ENCODE measurements around the gene ZBTB9.

The ZBTB9 gene

GRCh38 chr6:33410050-33410710 is 44.2 kb upstream of the ZBTB9 start (continued):
- TF ChIP-seq ZNF26 (tag by site-specific recombination; IDR thresholded peaks at IDR 0.05) (no peak), GLIS1 (tag by site-specific recombination; IDR thresholded peaks at IDR 0.05) (peak; percentile 46; the same call in 1 of the 2 replicates), SP3 (tag by site-specific recombination; IDR thresholded peaks at IDR 0.05) (peak; percentile 91), ZNF366 (tag by site-specific recombination; conservative IDR thresholded peaks at IDR 0.05) (peak; percentile 90), ZNF341 (tag by site-specific recombination; IDR thresholded peaks at IDR 0.05; ENCODE audit: low read depth) (peak; percentile 73), BCL11B (tag by site-specific recombination; IDR thresholded peaks at IDR 0.05; ENCODE audit: low read depth) (peak; percentile 43; the same call in 1 of the 2 replicates), ZNF2 (tag by site-specific recombination; IDR thresholded peaks at IDR 0.05) (no peak), OVOL3 (tag by site-specific recombination; IDR thresholded peaks at IDR 0.05) (no peak), SETDB1 (IDR thresholded peaks at IDR 0.05; ENCODE audit: insufficient read length, low read length) (no peak), ZNF324 (tag by site-specific recombination; IDR thresholded peaks at IDR 0.05) (no peak), ZNF645 (tag by site-specific recombination; IDR thresholded peaks at IDR 0.05) (no peak), ZIC2 (tag by site-specific recombination; IDR thresholded peaks at IDR 0.05) (0 out of 2 replicates have a peak, but pooled peaks have one; percentile 4), ZNF514 (tag by site-specific recombination; IDR thresholded peaks at IDR 0.05) (no peak), ZNF664 (tag by site-specific recombination; IDR thresholded peaks at IDR 0.05) (no peak), ZNF311 (tag by site-specific recombination; IDR thresholded peaks at IDR 0.05; ENCODE audit: borderline replicate concordance) (no peak), ZNF148 (tag by site-specific recombination; IDR thresholded peaks at IDR 0.05; ENCODE audit: borderline replicate concordance) (no peak), ZNF274 (IDR thresholded peaks at IDR 0.05; ENCODE audit: low read length) (no peak), ZNF274 (tag by site-specific recombination; IDR thresholded peaks at IDR 0.05; ENCODE audit: borderline replicate concordance) (no peak), ZNF610 (tag by site-specific recombination; IDR thresholded peaks at IDR 0.05; ENCODE audit: borderline replicate concordance) (0 out of 2 replicates have a peak, but pooled peaks have one; percentile 26), ZSCAN18 (tag by site-specific recombination; IDR thresholded peaks at IDR 0.05) (no peak), ZNF37A (tag by site-specific recombination; IDR thresholded peaks at IDR 0.05) (no peak), ZBTB44 (tag by site-specific recombination; IDR thresholded peaks at IDR 0.05) (no peak), ZNF626 (tag by site-specific recombination; IDR thresholded peaks at IDR 0.05) (no peak), ZNF501 (tag by site-specific recombination; IDR thresholded peaks at IDR 0.05) (peak; percentile 72; the same call in 1 of the 2 replicates), KLF8 (tag by site-specific recombination; IDR thresholded peaks at IDR 0.05) (peak; percentile 84; the same call in 1 of the 2 replicates), ZNF426 (tag by site-specific recombination; IDR thresholded peaks at IDR 0.05) (no peak), ZBTB49 (tag by site-specific recombination; IDR thresholded peaks at IDR 0.05; ENCODE audit: low read depth) (no peak), INSM2 (tag by site-specific recombination; IDR thresholded peaks at IDR 0.05) (peak; percentile 89)
